ENCODE measurements around the gene SH3RF3.
"Not testable (repeated sequence)": the region's sequence is repeated elsewhere in the genome, so short reads cannot be mapped to it uniquely, and the experiment has no call there.

SH3RF3 gene

GRCh38 chr2:109222422-109222821 is 93.4 kb downstream of the SH3RF3 start:
- DNase-seq, result no peak

DNA sequence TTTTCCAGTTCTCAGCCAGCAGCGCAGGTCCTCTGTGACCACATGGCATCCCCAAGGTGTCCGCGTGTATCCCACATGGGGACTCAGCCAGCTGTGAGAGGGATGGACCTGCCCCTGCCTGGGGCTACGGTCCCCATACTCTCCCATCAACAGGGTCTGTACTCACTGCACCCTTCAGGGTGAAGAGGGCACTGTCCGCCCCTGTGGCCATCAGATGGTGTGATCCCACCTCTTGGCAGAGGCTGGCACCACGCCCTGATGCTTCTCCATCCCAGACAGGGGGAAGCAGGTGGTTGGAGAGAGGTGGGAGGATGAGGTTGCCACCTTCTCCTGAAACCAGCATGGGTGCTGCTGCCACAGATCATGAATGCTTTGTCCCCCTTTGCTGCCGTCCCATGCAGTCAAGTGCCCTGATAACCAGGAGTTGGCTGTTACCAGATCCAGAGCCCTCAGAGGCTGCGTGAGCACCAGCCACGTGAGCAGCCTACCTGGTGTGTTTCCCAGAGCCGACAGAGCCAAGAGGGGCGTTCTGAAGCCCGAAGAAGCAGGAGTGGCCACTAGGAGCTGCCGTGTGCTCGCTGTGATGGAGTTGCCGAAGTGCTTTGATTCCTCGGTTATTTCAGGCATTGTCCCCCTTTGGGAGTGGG is 93.9 kb downstream of the SH3RF3 start:
- DNase-seq, result no peak

- no peak for DNase-seq
These were observed 94.5 kb downstream of the SH3RF3 start for GRCh38 chr2:109223490-109223889.

DNA sequence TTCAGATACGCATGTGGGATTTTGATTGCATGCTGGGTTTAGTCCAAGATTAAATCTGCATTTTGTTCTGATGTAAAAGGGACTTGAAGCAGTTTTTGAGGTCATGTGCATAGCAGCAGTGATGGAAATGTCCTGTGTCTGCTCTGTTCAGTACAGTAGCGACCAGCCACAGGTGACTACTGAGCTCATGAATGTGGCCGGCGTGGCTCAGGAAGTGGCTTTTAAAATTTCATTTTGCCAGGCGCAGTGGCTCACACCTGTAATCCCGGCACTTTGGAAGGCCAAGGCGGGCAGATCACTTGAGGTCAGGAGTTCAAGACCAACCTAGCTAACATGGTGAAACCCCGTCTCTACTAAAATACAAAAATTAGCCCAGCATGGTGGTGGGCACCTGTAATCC is 95.3 kb downstream of the SH3RF3 start:
- not testable (repeated sequence) for DNase-seq

DNA sequence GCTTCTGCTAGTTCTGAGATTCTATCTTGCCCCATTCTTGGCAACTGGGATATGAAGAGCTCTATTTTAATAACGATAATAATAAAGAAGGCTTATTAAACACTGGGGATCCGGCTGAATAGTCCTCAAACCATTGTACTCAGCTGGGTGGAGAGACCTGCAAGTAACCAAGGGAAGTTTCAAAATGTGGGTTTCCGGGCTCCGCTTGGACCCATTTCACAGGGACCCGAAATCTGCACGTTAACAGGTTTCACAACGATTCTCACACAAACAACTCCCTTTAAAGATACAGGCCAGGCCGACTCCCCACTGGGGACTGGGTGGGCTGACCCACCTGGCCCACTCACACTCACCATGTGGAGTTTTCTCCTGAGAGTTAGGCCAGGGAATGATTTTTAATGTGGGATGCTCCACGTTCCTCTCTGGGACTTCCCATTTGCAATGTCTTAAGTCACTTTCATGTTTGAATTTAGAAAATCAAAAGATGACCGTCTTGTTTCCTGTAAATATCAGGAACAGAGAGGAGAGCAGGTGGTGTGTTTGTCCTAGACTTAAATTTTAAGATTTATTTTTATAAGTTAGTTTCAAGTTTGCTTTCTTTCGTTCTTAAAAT is 96.3 kb downstream of the SH3RF3 start:
- no peak for DNase-seq

DNA sequence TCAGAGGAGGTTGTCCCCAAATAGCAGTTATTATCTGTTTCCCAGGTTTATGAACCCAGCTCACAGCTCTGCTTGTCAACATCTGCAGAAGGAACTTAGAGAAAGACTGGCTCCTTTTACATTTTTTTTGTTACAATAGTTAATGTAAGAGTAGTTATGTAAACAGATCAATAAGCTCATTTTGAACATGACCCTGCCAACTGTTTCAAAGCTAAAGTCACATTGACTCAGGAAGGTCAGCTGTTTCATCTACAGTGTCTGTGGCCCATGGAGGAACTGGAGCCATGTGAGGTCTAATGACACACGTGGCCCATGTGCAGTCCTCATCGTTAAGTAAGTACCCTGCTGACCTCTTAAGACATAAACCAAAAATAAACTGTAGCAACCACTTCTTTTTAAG is 97.1 kb downstream of the SH3RF3 start:
- DNase-seq, result no peak

GRCh38 chr2:109226622-109227021 is 97.6 kb downstream of the SH3RF3 start:
- no peak for DNase-seq

GRCh38 chr2:109229094-109229675 is 100.2 kb downstream of the SH3RF3 start:
- DNase-seq, result no peak

- no peak for DNase-seq
These were observed 102.0 kb downstream of the SH3RF3 start for GRCh38 chr2:109230941-109231420.

DNA sequence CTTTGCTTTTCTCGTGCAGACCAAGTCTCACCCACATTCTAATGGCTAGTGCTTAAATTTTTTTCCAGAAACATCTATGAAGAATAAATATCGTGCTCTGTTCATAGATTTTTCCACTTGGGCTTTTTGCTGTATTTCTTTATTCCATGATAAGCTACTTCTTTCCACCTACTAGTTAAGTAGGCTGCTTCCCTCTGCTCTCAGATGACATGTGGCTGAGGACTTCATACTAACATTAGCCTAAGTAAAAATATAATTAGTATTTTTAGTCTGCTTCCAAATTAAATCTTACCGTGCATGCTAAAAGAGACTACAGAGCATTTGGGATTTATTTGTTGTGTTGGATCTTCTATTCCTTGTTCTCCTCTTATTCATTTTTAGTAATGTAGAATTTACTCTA is 102.4 kb downstream of the SH3RF3 start:
- DNase-seq, result no peak

DNA sequence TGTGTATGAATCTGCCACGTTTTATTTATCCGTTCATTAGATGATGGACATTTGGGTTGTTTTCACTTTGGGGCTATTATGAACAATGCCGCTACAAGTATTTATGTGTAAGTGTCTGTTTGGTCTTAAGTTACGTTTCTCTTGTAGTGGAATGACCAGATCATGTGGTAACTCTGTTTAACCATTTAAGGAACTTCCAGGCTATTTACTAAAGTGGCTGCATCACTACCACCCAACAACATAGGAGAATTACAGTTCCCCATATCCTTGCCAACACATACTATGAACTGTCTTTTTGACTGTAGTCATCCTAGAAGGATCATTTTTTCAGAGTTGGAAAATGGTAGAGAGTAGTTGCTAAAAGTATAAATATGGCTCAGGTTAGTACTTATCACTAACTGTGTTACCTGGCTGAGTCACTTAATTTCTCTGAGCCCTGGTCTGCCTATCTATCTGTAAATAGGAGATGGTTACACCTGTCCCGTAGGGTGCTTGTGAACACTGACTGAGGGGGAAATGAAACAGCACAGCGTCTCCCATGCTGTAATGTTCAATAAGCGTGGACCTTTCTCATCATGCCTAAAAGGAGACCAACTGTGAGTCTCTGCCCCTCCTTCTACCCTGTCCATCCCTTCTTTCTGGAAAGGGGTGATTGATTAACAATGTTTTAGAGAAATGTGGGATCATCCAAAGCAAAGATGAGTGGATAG is 103.1 kb downstream of the SH3RF3 start:
- DNase-seq, result no peak

GRCh38 chr2:109232909-109233308 is 103.9 kb downstream of the SH3RF3 start:
- DNase-seq, result no peak

- no peak for DNase-seq
These were observed 104.6 kb downstream of the SH3RF3 start for GRCh38 chr2:109233643-109234042.

- no peak for DNase-seq
These were observed 105.3 kb downstream of the SH3RF3 start for GRCh38 chr2:109234355-109234754.

DNA sequence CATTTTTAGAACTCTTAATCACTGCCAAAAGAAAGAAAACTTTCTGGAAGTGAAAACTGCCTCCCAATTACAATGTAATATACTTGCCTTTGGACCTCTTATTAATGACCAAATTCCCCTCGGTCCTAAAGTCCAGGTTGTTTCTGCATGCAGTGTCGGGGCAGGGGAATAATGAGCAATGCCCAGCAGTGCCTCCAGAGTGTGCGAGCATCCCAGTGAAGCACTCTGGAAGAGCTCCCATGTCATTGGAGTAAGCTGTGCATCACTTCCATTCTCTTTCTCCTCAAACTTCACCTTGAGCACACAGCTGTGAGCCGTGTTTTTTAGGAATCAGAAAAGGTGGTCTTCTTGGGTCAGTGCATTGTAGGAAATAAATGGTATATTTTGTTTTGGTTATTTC is 107.1 kb downstream of the SH3RF3 start:
- no peak for DNase-seq

DNA sequence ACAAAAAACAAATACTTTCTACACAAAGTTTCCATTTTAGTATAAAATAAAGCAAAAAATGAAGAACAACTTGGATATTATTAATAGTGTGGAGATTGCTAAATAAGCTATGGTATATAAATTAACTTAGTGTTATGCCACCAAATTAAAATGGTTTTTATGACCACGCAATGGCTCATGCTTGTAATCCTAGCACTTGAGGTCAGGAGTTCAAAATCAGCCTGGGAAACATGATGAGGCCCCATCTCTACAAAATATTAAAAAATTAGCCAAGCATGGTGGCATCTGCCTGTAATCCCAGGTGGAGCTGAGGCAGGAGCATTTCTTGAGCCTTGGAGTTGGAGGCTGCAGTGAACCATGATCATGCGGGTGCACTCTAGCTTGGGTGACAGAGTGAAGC is 108.8 kb downstream of the SH3RF3 start:
- no peak for DNase-seq

- peak; percentile 80 for DNase-seq
These were observed 109.6 kb downstream of the SH3RF3 start for GRCh38 chr2:109238580-109238979.

GRCh38 chr2:109239720-109240119 is 110.7 kb downstream of the SH3RF3 start:
- no peak for DNase-seq

DNA sequence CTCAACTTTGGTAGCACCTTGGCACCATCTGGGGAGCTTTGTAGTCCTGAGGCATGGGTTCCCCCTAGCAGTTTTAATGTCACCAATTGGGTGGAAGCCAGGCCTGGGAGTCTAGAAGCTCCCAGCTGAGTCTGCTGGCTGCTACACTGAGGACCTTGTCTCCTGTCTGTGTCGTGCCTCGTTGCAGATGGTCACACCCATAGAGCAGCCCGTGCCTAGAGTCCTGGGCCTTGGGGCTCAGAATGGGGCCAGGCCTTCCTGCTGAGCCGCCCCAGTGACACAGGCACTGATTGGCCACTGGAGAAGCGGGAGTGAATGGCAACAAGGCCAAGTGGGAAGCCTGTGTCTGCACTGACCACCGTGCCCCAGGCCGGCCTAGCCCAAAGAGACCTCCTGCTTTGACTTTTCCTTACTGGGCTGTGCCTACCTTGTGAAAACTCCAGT is 113.2 kb downstream of the SH3RF3 start:
- no peak for DNase-seq

- no peak for DNase-seq
These were observed 113.8 kb downstream of the SH3RF3 start for GRCh38 chr2:109242654-109243331.

DNA sequence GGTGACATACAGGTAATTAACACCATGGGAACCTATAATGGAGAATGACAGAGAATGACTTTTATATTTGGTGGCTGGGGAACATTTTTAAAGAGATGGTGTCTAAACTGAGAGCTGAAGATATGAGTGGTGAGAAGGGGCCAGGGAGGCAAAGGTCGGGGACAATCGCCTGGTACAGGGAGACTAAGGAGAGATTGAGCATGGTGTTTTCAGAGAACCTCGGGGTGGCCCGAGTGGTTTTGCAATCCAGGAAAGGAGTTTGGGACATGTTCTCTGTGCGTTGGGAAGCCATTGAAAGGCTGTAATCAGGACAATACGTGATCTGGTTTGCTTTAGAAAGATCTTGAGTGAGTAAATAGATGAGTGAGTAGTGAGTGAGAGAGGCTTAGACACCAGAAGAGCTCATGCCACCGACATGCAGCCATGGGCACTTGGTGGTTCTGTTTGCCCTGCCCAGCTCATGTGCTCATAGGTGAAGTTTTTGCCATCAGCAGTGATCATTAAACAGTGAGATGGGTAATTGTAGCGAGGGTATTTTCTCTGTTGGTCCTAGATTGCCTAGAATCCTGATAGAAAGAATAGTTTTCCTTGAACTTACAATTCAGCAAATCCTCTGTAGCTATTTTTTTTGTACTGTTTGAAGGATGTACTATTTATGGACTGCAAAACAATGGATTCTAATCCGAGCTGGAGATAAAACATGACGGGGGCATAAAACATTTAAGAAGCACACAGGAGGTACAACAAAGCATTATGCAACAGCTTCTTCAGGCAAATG is 114.7 kb downstream of the SH3RF3 start:
- no peak for DNase-seq

DNA sequence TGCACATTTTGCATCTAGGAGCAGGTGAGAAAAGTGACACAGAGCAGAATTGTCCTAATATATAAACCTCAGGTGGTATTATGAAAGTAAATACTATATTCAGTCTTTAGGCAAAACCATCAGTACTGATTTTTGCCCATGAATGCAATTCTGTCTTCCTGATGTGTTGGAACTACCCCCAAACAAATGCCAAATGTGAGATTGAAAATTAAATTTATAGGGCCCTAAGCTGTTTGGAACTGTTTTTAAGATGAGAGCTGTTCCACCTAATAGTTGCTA is 115.2 kb downstream of the SH3RF3 start:
- DNase-seq, result no peak

All from hematopoietic multipotent progenitor cell treated with erythropoietin and hydrocortisone succinate and interleukin-3 and kit ligand, for 6 days (in vitro differentiated cells).